Tibial artery (tissue), 4 donors: ENCODE data around the gene GGA1.
A peak's percentile ranks its signal among the peaks of the same experiment; 100 is the strongest.

Source experiments
- DNase-seq, 2 donors: peaks; one replicate each; pipeline ENCODE4 v3.0.0-alpha.2; 2019
- H3K27ac ChIP-seq, 2 donors: fragments of 200-600 bp; sonication (generic) in 1 of 2; 1 replicate in 1 of 2; 2 replicates in 1 of 2; pipeline ENCODE4 v1.5.1; 2018 to 2019; ENCODE audit warnings: mild to moderate bottlenecking in 1 of 2
- H3K27me3 ChIP-seq, 2 donors: fragments of 200-600 bp; sonication (generic) in 1 of 2; one replicate each; pipeline versions ENCODE4 v1.5.1 to v1.6.0; 2016 to 2019
- H3K36me3 ChIP-seq, 3 donors: fragments of 200-600 bp; sonication (generic) in 2 of 3; one replicate each; pipeline ENCODE4 v1.5.1; 2016 to 2019; ENCODE audit warnings: mild to moderate bottlenecking in 2 of 3
- H3K4me1 ChIP-seq, 4 donors: fragments of 200-600 bp; sonication (generic) in 2 of 4; 1 replicate in 3 of 4; 2 replicates in 1 of 4; pipeline ENCODE4 v1.5.1; 2016 to 2019
- H3K4me3 ChIP-seq, 2 donors: fragments of 200-600 bp; sonication (generic) in 1 of 2; 1 replicate in 1 of 2; 2 replicates in 1 of 2; pipeline ENCODE4 v1.5.1; 2018 to 2019; ENCODE audit warnings: mild to moderate bottlenecking in 2 of 2
- H3K9me3 ChIP-seq, 3 donors: fragments of 200-600 bp; sonication (generic) in 1 of 3; one replicate each; pipeline ENCODE4 v1.5.1; 2016 to 2019
- CTCF ChIP-seq, 2 experiments: fragments of 200-600 bp in 1 of 2; fragments of 450-650 bp in 1 of 2; IDR thresholded peaks; one replicate each; pipeline ENCODE4 v1.5.1; 2017 to 2019; ENCODE audit warnings: antibody characterized with exemption in 2 of 2, mild to moderate bottlenecking in 1 of 2, moderate library complexity in 1 of 2
- intact Hi-C: fragments of 100-400 bp; cut with DNase I; formaldehyde crosslinking; loops from one replicate; pipeline ENCODE4 v1.15.0; 2023; ENCODE audit warnings: low total_unique reads

Gene GGA1

GRCh38 chr22:37565830-37566229 lies 42.8 kb upstream of the GGA1 start:
- TF ChIP-seq CTCF (IDR thresholded peaks at IDR 0.05), result no peak
- Histone ChIP-seq H3K27ac (peak overlapping the region; percentile 98 to 99), H3K4me1 (peaks cover 9 to 93% (median 77%) of the 10 kb centered on the region in 4 donors), H3K36me3 (peaks cover 17 to 36% (median 34%) of the 10 kb centered on the region in 3 donors), H3K9me3 (no peaks in the 10 kb centered on the region), H3K4me3 (no peak overlapping the region), H3K27me3 (no peaks in the 10 kb centered on the region)
- no peak for DNase-seq
- intact Hi-C loops, result loop anchor here (2.0 kb wide), 1 partner anchor 27 kb away; no protein-coding TSS in a partner anchor

GRCh38 chr22:37566329-37566837 lies 42.3 kb upstream of the GGA1 start:
- no peaks in the 10 kb centered on the region for H3K27me3 ChIP-seq
- no peaks in the 10 kb centered on the region for H3K9me3 ChIP-seq
- intact Hi-C loops, result loop anchor here (2.0 kb wide), 1 partner anchor 28 kb away; no protein-coding TSS in a partner anchor
- H3K36me3 ChIP-seq, result peaks cover 17 to 36% (median 34%) of the 10 kb centered on the region in 3 donors
- peak overlapping the region; percentile 98 to 99 for H3K27ac ChIP-seq
- DNase-seq, result no peak
- TF ChIP-seq CTCF (IDR thresholded peaks at IDR 0.05), result no peak
- no peak overlapping the region for H3K4me3 ChIP-seq
- peaks cover 9 to 92% (median 78%) of the 10 kb centered on the region in 4 donors for H3K4me1 ChIP-seq

GRCh38 chr22:37566903-37567798 lies 41.5 kb upstream of the GGA1 start:
- H3K4me1 ChIP-seq, result peaks cover 9 to 84% (median 73%) of the 10 kb centered on the region in 4 donors
- intact Hi-C loops, result loop anchor here (2.0 kb wide), 1 partner anchor 28 kb away; no protein-coding TSS in a partner anchor
- peak overlapping the region; percentile 98 to 99 for H3K27ac ChIP-seq
- peak; percentile 97 for TF ChIP-seq CTCF (IDR thresholded peaks at IDR 0.05)
- H3K36me3 ChIP-seq, result peaks cover 17 to 36% (median 34%) of the 10 kb centered on the region in 3 donors
- no peaks in the 10 kb centered on the region for H3K27me3 ChIP-seq
- peak; percentile 78 to 87 for DNase-seq
- H3K9me3 ChIP-seq, result no peaks in the 10 kb centered on the region
- H3K4me3 ChIP-seq, result no peak overlapping the region

- Histone ChIP-seq H3K4me1 (peaks cover 9 to 76% (median 65%) of the 10 kb centered on the region in 4 donors), H3K36me3 (peaks cover 17 to 36% (median 34%) of the 10 kb centered on the region in 3 donors), H3K27me3 (no peaks in the 10 kb centered on the region), H3K27ac (no peak overlapping the region), H3K9me3 (no peaks in the 10 kb centered on the region), H3K4me3 (no peak overlapping the region)
- intact Hi-C loops, result no loop called here
- TF ChIP-seq CTCF (IDR thresholded peaks at IDR 0.05), result no peak
- no peak for DNase-seq
Measured at GRCh38 chr22:37568012-37568411, 40.6 kb upstream of the GGA1 start.

GRCh38 chr22:37568448-37569008 lies 40.1 kb upstream of the GGA1 start:
- Histone ChIP-seq H3K4me3 (no peak overlapping the region), H3K4me1 (peaks cover 9 to 71% (median 59%) of the 10 kb centered on the region in 4 donors), H3K27ac (no peak overlapping the region), H3K36me3 (peaks cover 17 to 36% (median 34%) of the 10 kb centered on the region in 3 donors), H3K9me3 (no peaks in the 10 kb centered on the region), H3K27me3 (no peaks in the 10 kb centered on the region)
- intact Hi-C loops, result no loop called here
- DNase-seq, result no peak
- TF ChIP-seq CTCF (IDR thresholded peaks at IDR 0.05), result no peak
